GM18870 (cell line): ENCODE measurements around the gene ELK4.

Experiments used
- ATAC-seq: cut with Tn5 transposase; IDR thresholded peaks from one replicate; pipeline ENCODE4 v1.9.1; 2021; ENCODE audit warnings: moderate library complexity; ENCODE audit not compliant: unreplicated experiment

ELK4 gene, protein sequence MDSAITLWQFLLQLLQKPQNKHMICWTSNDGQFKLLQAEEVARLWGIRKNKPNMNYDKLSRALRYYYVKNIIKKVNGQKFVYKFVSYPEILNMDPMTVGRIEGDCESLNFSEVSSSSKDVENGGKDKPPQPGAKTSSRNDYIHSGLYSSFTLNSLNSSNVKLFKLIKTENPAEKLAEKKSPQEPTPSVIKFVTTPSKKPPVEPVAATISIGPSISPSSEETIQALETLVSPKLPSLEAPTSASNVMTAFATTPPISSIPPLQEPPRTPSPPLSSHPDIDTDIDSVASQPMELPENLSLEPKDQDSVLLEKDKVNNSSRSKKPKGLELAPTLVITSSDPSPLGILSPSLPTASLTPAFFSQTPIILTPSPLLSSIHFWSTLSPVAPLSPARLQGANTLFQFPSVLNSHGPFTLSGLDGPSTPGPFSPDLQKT

DNA sequence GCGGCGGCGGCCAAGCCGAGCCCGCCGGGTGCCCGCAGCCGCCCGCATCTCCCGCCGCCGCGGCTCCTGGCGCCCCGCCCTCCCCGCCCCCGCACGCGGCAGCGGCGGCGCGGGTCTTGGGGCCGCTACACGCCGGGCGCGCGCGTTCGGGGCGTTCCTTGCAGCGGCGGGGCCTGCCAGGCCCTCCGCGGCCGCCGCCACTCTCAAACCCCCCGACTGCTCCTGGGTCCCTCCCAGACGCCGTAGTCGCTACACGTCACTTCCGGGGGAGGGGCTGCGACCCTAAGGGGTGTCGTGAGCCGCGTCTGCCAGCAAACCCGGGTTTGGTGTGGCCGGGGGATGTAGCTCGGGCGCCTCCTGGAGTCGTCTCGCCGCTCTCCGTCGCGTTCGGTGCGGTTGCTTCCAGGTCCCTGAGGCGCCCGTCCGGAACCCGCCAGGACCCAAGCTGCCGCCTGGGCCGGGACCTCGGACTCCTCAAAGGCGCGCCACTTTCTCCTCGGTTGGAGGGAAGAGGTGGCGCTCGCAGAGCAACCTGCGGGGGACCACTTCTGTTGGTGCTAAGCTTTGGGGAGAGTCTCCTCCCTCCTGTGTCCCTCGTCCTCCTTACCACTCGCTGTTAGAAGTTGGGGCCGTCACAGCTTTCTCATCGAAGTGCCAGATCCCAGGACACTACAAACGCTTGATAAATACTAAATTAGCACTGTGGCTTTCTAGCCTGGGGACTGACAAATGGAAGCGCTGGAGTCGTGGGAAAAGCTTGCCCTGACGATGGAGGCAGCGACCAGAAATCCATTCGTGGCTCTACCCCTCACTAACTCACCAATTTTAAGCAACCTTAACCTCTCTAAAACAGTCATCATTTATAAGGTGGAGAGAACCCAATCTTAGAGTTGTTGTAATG is at the start of gene ELK4:
Gene ELK4, minus strand, starts transcription at position 244 of the 901 bp plus-strand sequence. CDS start 8,129 bp downstream, outside the sequence.
- ATAC-seq: peak; percentile 57

DNA sequence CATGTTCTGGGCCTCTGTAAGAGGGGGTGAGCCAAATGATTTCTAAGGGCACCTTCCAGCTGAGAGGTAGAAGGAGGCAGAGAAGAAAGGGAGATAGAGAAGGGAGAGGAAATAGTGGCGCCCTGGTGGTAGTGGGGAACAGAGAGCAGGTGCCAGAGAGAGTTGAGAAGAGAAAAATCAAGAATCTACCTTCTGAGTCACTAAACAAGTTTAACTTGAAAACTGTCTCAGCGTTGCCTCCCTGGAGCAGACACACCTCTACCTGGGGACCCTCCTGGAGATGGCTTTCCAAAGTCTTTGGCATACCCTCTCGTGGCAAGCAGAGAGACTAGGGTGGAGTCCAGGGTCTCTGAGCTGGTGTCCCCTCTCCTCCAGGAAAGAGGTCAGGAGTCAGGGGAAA is 49.6 kb upstream of the ELK4 start:
- ATAC-seq: no peak

DNA sequence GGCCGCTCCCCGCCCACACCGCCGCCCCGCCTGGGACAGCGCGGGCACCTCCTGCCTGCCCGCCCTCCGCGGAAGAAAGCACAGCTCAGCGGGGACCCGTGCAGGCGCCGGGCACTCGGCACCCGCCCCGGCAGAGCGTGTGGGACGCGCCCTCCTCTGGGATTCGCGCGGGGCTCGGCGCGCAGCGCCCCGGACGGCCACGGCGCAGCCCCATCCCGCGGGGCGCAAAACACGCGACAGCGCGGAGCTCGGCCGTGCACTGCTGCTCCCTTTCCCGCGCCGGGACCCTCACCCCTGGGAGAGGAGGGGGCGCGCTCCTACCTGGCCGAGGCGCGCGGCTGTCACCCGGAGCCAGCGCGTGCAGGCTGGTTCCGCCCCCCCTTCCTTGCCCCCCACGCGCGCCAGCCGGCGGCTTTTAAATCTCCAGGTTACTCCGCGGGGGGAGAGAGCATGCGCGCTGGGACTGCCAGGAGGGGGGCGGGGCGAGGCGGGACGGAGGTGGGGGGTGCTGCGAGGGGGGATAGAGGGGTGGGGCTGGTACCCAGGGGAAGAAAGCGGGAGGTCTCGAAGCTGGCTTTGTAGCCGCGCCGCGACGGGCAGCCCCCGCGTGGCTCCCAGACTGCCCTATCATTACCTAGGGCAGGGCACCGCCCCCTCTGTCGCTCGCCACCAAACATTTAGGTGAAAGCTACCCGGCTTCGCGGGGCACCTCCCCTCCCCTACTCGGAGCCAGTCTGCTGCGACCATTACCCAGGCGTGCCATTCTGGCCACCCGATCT is 48.5 kb upstream of the ELK4 start, which contains the start of gene SLC45A3:
Gene SLC45A3, minus strand, starts transcription at position 437 of the 779 bp plus-strand sequence. CDS start 15,853 bp downstream, outside the sequence.
- no peak for ATAC-seq

DNA sequence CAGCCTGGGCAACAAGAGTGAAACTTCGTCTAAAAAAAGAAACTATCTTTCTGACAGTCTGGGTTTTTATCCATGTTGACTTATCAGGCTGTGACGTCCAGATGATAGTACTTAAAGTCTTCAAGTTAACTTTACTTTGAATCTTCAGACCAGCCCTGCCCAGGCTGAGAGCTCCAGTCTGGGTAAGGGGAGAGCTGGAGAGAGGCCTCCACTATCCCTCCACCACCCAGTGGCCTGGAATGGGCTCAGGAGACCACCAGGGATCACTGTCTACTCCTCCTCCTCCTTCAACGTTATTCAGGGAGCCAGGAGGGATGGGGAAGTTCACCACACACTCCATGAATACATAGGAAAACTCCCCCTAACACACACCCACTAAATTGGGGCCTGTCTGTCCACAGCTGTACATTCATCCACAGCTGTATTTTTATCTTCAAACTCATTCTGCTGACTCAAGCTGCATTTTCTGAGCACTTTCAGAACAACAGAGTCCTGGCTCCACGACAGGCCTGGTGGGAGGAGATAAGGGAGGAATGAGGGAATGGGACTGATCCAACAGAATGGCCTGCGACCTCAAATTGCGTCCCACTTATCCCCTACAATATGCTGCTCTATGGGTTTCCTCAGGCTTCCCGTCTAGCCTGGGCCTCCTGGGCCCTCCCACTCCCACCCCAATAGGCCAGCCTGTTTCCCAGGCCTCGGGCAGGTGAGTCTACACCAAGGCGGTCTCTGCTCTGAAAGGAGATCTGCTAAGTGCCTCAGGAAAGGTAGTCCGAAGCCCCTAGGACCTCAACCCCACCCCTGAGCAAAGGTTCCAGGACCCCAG is 46.7 kb upstream of the ELK4 start:
- ATAC-seq: no peak

DNA sequence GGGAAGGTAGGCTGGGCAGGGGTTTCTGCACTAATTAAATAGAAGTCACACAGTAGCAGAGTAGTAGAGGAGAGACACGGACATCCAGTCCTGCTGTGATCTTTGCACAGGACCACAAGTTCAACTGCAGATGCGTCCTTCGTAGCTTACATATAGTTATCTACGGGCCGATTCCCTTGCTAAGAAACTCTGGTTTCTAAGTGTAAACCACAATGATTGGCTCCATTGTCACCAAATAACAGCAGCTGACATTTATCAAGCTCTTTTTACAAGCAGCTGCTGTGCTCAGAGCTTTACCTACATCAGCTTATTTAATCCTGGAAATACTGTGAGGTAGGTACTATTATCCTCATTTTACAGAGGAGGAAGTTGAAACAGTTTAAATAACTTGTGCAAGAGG is 45.4 kb upstream of the ELK4 start:
- no peak for ATAC-seq

DNA sequence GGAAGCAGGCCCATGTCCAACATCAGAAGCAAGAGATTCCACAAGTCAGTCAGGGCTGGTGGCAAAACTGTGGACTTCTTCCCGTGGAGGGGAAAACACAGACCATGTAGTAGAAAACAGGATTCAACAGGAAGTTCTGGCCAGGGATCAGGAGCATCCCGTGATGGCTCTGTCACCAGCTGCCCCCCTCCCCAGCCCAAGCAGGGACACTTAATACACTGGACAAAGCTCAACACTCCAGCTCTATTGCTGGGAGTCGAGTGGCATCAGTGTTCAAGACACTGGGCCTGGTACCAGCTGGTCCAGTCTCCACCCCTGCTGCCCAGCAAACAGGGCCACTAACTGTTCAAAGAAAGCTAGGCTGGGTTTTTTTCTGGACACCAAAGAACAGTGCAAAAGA is 44.8 kb upstream of the ELK4 start:
- no peak for ATAC-seq

DNA sequence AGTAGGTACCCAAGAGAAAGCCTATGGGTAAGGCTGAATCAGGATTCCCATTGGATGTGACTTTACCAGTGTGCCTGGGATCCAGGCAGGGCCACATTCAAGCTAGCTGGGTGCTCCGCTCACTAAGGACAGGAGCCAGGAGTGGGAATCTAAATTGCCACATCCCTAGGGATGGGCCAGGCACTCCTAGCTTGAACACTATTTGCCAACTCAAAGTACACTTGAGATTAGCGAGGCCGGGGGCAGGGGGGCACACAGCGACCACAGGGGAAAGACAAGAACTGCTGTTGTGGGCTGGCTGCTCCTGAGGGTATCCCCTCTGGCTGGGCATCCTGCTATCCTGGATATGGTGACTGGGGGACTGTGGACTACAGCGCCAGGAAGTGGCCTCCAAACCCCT is 44.2 kb upstream of the ELK4 start:
- no peak for ATAC-seq

DNA sequence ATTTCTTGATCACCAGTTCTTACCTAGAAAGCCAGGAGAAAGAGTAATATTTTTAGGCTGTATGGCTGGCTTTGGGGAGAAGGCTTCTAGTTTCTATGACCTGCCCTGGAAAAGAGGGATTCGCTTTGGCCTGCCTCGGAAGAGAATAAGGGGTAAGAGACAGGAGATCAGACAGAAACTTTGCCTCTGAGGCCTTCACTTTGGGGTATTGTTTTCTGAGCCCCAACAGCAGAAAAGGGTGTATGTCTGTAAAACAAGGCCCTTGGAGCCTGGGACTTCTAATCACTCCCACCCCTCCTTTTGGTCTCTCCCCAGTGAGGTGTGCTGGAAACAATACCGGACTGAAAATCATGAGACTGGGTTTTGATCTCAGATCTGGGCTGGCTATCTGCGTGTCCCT is 43.4 kb upstream of the ELK4 start:
- no peak for ATAC-seq

DNA sequence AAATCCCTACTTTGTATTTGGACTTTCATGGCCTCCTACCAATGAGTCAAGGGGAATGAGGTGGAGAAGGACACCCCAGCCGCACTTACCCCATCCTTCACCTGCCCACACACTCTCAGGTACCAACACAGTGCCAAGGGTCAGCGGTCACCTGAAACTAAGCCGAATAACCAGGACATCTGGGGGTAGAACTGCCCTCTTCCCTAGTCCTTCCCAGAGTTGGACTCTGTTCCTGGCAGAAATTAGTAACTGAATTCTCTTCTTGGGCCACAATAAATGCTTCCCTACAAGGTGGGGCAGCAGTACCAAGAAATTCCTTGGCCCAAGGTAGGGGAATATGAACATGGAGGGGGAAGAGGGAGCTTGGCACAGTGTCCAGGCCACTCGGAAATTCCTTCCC is 41.2 kb upstream of the ELK4 start:
- ATAC-seq: no peak

DNA sequence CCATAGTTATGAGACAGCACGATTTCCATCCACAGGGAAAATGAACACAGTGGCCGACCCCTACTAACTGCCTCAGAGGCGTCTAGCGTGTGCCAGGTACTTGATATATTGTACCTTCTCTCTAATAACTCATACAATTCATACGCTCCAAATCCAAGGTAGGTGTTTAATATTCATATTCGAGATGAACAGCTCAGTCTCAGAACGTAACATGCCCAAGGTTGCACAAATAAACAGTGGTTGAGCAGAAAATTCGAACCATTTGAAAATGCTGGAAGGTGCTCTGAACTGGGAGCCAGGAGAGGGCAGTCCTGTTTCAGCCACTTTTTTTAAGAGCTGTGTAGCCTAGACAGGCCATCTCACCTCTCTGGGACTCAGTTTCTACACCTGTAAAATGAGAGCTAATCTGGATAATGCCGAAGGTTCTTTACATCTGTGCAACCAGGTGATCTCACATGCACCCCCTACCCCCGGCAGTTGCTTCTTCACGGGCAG is 40.6 kb upstream of the ELK4 start:
- no peak for ATAC-seq

DNA sequence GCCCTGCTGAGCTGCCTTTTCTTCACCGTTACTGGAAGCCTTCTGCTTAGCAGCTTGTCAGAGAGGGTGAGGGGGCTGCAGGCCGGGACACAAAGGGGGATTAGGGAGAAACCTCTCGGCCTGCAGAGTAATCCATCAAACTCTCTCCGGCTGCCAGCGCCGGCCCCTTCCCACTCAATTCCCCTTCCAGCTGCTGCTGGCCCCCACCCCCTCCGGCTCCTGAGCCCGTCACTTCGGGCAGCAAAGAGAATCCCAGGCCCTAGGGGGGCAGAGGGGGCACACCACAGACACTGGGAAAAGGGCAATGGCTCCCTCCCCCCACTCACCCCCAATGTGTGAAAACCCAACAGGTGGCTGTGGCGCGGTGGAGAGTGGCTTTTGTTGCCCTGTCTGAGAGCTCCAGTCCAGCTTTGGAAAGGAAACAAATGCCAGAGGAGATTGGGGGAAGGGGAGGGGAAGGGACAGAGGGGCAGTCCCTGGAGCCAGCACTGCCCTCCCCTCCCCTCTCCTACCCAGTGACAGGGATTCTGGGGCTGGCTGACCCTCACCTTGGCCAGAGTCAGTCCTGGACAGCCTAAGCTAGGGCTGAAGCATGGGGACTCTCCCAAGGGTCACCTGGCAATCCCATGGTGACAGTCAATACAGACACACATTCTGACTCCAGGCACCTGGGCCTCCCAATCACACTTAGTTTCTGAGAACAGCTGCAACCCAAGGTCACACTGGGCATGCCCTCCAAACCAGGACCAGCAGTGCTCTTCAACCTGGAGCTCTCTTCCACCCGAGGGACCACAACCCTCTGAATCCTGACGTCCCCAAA is 39.0 kb upstream of the ELK4 start:
- no peak for ATAC-seq

DNA sequence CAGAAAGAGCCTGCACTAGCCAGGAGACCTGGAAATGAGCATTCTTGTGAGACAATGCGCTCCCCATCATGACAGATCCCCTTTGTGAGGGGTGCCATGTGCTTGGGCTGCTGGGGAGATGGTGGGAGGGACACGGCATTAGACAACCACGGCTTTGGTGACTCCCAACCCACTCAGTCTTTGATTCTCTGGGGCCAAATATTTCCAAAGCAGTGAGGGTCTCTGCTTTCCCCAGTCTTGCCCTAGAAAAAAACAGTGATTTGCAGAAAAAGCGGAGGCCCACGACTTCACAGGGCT is 38.3 kb upstream of the ELK4 start:
- no peak for ATAC-seq

DNA sequence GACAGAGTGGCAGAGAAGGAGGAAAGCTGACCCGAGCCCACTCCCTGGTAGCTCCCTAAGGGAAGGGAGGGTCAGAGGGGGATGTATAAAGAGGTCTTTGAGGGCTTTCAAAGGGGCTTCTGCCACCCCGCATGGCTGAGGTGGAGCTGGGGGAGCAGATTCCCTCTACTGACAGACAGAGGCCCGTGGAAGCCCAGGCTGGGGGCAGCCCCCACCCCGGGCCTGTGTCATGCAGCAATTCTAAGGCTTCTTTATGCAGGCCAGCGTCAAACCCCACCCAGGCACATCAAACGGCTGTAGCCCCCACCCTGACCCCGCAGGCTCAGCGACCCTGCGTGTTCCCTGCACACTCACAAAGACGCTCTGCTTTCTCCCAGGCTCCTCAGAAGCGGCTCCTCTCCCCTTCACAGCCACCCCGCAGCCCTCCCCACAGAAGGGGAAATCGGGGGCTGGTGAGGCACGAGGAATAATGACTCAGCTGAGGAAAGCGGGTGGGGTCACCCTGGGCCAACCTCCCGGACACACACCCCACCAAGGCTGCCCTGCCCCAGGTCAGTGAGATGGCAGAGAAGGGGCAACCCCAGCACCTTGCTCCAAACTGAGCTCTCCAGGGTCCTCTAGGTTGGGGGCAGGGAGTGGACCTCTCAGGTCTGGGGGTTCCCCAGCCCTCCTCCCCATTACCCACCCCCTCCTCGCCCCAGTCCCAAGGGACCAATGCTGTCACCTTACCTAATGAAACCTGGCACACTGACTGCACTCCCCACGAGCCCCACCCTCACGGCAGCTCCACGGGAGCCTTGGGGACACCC is 37.7 kb upstream of the ELK4 start:
- no peak for ATAC-seq

DNA sequence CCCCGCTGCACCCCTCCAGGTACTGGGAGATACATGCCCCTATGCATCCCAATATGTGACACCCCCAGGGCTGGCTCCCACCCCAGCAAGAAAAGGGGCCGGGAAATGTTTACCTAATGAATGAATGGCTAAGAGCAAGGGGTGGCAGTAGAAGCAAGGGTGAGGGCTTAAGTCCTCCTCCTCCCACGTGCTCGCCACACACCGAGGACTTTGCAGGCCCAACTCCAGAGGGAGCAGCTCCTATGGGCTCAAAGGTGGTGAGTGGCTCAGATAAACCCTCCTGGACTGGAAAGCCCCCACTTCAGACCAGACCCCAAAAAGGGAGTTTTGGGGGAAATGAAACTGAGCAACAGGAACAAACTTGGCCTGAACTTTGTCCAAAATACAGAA is 37.1 kb upstream of the ELK4 start:
- ATAC-seq: no peak

DNA sequence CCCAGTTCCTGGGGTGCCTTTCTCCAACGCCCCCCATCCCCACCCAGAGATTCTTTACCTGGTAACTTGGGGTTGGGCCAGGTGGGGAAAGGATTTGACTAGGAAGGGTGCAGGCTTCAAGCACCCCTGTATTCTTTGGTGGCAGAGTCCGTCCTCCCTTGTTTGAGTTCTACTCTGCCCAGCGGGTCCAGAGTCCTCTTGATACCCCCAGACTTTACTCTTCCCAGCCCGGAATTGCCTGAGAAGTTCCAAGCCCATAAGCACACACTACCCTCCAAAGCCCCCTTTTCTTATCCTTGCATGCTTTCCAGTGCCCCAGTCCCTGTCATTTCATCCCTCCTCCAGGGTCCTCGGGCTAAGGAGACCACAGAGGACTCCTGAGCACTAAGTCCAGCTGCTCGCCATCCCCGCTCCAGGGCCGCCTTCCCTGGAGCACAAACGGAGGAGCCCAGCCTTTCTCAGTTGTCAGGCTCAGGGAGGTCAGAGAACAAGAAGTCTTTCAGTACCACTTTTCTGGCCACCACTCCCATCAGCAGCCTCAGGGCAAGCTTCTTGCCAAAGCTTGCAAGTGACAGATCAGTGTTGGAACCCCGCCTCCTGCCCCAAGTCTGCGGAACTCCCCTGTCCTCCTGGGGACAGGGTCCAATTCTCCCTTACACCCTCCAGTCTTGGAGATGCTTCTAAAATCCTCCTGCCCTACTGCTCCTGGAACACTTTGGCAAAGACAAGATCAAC is 36.3 kb upstream of the ELK4 start:
- no peak for ATAC-seq

DNA sequence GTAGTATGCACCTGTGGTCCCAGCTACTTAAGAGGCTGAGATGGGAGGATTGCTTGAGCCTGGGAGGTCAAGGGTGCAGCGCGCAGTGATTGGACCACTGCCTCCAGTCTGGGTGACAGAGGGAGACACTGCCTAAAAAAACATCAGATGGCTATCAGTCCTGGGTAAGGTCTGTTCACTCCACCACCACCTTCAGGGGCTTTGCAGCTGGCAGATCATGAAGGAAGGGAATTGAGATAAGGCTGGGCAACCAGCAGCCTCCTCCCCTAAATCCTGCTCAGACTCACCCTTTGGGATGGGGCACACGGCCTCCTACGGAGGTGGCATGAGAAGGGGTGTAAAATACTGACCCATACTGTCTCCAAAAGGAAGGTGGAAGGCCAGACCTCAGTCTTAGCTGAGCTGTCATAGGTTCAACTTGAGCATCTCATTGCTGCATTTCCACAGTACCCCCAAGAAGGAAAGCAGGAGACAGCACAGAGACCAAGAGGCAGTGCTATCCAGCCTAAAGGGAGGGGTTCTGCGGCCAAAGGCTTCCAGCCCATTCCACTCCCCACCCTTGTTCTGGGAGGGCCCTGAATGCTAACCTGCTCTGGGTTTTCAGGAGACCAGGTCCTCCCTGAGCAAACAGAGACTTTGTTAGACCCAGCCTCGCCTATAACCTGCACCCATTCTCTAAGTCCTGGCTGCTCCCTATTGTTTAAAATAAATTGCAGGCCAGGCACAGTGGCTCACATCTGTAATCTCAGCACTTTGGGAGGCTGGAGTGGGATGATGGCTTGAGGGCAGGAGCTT is 34.8 kb upstream of the ELK4 start:
- no peak for ATAC-seq
